ENCODE results near the gene MAU2. TPM values are rescaled to one million over a fixed set of nuclear protein-coding genes. Genes with fewer than 3 reads are reported as not detected.

The MAU2 gene
- total and polyA plus RNA-seq, 2 donors, result 16.9 to 29.8 TPM

DNA sequence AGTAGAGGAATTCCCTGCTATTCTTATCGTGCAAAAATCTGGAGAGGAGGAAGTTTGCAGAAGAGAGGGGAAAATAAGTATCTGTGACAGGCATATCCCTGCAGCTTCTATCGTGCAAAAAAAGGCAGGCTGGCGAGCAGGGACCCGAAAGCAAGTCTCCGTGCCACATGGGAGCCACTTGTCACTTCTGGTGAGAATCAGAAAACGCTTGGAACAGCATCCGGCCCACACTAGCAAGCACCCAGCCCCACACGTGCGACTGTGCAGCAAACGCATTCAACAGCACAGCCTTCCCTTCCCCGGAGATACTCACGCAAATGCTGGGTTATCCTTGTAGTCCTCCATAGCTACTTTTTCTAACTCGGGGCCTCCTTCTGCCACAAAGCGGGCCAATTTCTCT lies 17.2 kb upstream of the MAU2 start:
- Histone ChIP-seq H3K9me3 (ENCODE audit: control insufficient read depth in 2 of 2, insufficient read depth in 1 of 2, low read length in 1 of 2) (no peaks in the 10 kb centered on the region), H3K27ac (ENCODE audit: low read depth in 1 of 2, low read length in 1 of 2) (no peak overlapping the region), H3K27me3 (ENCODE audit: control insufficient read depth in 2 of 2, insufficient read depth in 1 of 2, low read length in 1 of 2) (no peaks in the 10 kb centered on the region), H3K4me1 (ENCODE audit: control insufficient read depth in 2 of 2, insufficient read depth in 2 of 2, low read length in 2 of 2) (no peaks in the 10 kb centered on the region), H3K4me3 (ENCODE audit: low read length in 2 of 2) (no peak overlapping the region), H3K36me3 (ENCODE audit: control insufficient read depth in 2 of 2, insufficient read depth in 2 of 2, low read length in 1 of 2) (peaks cover 80% of the 10 kb centered on the region in 2 donors)
- WGBS, result 97% methylated on average over 14 of the region's 14 CpGs
- DNase-seq (ENCODE audit: low read depth in 6 of 9, low spot score in 9 of 9), result no peak

DNA sequence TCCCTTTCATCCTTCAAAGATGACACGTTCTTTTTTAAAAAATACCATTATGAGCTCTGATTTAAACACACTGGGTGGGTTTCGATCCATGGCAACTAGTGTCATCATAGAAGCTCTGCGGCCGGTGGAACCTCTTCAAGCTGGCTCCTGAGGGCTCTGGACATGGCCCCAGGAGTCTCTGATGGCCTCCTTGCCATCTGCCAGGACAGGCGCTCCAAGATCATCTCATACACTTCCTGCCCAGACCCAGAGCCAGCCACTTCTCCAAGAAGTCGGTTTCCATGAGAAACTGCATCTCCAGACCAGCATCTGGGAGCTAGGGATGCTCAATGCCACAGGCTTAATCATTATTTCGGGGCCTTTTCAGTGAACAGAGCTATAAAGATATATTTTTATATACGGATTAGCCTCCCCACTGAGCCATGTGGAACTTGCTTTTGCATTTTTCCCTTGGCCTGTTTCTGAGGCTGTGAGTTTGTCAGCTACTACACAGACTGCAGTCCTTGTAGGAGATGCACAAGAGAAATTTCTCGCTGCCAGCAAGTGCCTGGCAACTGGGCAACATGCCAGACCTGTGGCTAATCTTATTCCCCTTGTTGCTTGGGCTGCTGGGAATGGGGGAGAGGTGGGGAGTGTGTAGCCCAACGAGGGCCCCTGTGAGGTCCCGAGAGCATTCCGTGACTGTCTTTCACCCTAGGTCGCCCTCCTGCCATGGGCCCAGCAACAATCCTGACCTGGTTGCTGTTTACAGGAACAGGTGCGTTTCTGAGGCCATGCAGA lies 16.3 kb upstream of the MAU2 start:
- H3K27ac ChIP-seq (ENCODE audit: low read depth in 1 of 2, low read length in 1 of 2), result no peak overlapping the region
- H3K27me3 ChIP-seq (ENCODE audit: control insufficient read depth in 2 of 2, insufficient read depth in 1 of 2, low read length in 1 of 2), result no peaks in the 10 kb centered on the region
- H3K4me3 ChIP-seq (ENCODE audit: low read length in 2 of 2), result no peak overlapping the region
- WGBS, result 98% methylated on average over 14 of the region's 14 CpGs
- H3K9me3 ChIP-seq (ENCODE audit: control insufficient read depth in 2 of 2, insufficient read depth in 1 of 2, low read length in 1 of 2), result no peaks in the 10 kb centered on the region
- no peaks in the 10 kb centered on the region for H3K4me1 ChIP-seq (ENCODE audit: control insufficient read depth in 2 of 2, insufficient read depth in 2 of 2, low read length in 2 of 2)
- H3K36me3 ChIP-seq (ENCODE audit: control insufficient read depth in 2 of 2, insufficient read depth in 2 of 2, low read length in 1 of 2), result peaks cover 85 to 89% of the 10 kb centered on the region in 2 donors
- no peak for DNase-seq (ENCODE audit: low read depth in 6 of 9, low spot score in 9 of 9)

DNA sequence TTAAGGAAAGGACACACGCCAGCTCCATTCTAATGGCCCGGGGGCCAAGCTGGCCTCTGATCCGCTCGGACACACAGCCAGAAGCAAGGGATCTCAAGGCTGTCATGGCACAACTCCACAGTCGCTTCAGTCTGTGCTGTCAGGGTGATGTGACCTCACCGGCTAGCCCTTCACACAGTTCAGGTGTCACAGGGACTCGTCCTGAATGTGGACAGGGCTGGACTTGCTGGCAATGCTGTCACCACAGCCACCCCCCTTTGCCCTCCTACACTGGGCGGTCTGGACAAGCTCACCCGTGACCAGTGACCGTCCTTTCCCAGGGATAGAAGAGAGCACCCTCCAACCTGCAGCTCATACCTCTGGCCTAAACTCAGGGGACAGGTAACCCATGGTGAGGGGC lies 15.6 kb upstream of the MAU2 start:
- Histone ChIP-seq H3K36me3 (ENCODE audit: control insufficient read depth in 2 of 2, insufficient read depth in 2 of 2, low read length in 1 of 2) (peaks cover 89 to 93% of the 10 kb centered on the region in 2 donors), H3K4me3 (ENCODE audit: low read length in 2 of 2) (no peak overlapping the region), H3K9me3 (ENCODE audit: control insufficient read depth in 2 of 2, insufficient read depth in 1 of 2, low read length in 1 of 2) (no peaks in the 10 kb centered on the region), H3K4me1 (ENCODE audit: control insufficient read depth in 2 of 2, insufficient read depth in 2 of 2, low read length in 2 of 2) (no peaks in the 10 kb centered on the region), H3K27me3 (ENCODE audit: control insufficient read depth in 2 of 2, insufficient read depth in 1 of 2, low read length in 1 of 2) (no peaks in the 10 kb centered on the region), H3K27ac (ENCODE audit: low read depth in 1 of 2, low read length in 1 of 2) (no peak overlapping the region)
- WGBS, result 98% methylated on average over 10 of the region's 10 CpGs
- DNase-seq (ENCODE audit: low read depth in 6 of 9, low spot score in 9 of 9), result no peak

DNA sequence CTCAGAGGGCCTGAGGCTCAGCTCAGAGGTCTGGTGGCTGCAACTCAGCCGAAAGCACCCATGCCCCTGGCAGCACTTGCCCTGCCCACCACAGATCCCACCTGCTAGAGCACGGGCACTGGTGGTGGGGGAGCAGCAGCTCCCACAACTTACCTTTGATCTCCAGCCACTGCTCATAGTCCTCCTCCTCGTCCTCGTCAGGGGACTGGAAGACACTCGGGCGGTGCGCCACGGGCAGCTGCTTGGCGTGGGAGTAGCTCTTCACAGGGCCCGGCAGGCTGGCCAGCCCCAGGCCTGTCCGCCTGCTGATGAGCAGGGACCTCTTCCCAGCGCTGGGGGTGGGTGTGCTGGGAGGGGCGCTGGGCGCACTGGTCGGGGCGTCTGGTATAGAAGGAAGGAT lies 14.9 kb upstream of the MAU2 start:
- no peaks in the 10 kb centered on the region for H3K9me3 ChIP-seq (ENCODE audit: control insufficient read depth in 2 of 2, insufficient read depth in 1 of 2, low read length in 1 of 2)
- no peak for DNase-seq (ENCODE audit: low read depth in 6 of 9, low spot score in 9 of 9)
- no peak overlapping the region for H3K27ac ChIP-seq (ENCODE audit: low read depth in 1 of 2, low read length in 1 of 2)
- peaks cover 90 to 94% of the 10 kb centered on the region in 2 donors for H3K36me3 ChIP-seq (ENCODE audit: control insufficient read depth in 2 of 2, insufficient read depth in 2 of 2, low read length in 1 of 2)
- H3K4me3 ChIP-seq (ENCODE audit: low read length in 2 of 2), result no peak overlapping the region
- H3K4me1 ChIP-seq (ENCODE audit: control insufficient read depth in 2 of 2, insufficient read depth in 2 of 2, low read length in 2 of 2), result no peaks in the 10 kb centered on the region
- H3K27me3 ChIP-seq (ENCODE audit: control insufficient read depth in 2 of 2, insufficient read depth in 1 of 2, low read length in 1 of 2), result no peaks in the 10 kb centered on the region
- WGBS, result 98% methylated on average over 16 of the region's 16 CpGs

DNA sequence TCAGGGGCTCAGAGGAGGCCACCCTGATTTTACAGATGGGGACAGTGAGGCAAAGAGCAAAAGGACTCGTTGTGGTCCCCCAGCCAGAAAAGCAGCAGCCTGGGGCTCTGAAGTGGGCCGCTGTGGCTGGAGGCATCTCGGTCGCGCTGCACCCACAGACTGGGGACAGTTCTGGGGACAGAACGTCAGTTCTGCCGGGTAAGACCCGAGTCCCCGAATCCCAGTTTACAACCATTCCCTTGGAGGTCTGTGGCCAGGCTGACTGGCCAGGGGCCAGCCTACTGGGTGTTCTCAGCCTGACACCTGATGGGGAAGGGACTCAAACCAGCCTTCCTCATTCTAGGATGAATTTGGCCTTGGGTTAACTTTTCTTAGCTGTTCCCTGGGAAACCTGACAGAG lies 14.4 kb upstream of the MAU2 start:
- 99% methylated on average over 9 of the region's 9 CpGs for WGBS

DNA sequence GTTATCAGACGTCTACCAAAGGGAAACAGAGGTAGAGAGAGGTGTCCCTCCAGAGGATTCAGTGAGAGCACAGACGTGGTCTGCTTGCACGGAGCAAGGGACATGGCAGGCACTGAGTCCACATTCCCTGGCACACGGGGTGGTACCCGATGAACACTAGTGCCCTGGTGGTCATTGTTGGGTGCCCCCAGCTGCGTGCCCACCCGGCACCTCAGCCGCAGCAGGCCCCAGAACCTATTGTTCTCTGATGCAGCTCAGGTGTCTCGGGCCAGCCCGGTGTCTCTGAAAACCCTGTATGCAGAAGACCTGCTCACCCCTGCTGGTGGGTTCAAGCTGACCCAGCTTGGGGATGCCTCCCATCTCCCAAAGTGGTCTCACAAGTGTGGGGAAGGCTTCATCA lies 12.3 kb upstream of the MAU2 start:
- Histone ChIP-seq H3K4me3 (ENCODE audit: low read length in 2 of 2) (no peak overlapping the region), H3K36me3 (ENCODE audit: control insufficient read depth in 2 of 2, insufficient read depth in 2 of 2, low read length in 1 of 2) (peaks cover 80 to 89% of the 10 kb centered on the region in 2 donors), H3K27me3 (ENCODE audit: control insufficient read depth in 2 of 2, insufficient read depth in 1 of 2, low read length in 1 of 2) (no peaks in the 10 kb centered on the region), H3K4me1 (ENCODE audit: control insufficient read depth in 2 of 2, insufficient read depth in 2 of 2, low read length in 2 of 2) (no peaks in the 10 kb centered on the region), H3K9me3 (ENCODE audit: control insufficient read depth in 2 of 2, insufficient read depth in 1 of 2, low read length in 1 of 2) (no peaks in the 10 kb centered on the region), H3K27ac (ENCODE audit: low read depth in 1 of 2, low read length in 1 of 2) (no peak overlapping the region)
- WGBS, result 99% methylated on average over 10 of the region's 10 CpGs
- no peak for DNase-seq (ENCODE audit: low read depth in 6 of 9, low spot score in 9 of 9)

More for the DNA sequence above, 14.4 kb upstream of the MAU2 start:
- DNase-seq (ENCODE audit: low read depth in 6 of 9, low spot score in 9 of 9), result no peak
- H3K9me3 ChIP-seq (ENCODE audit: control insufficient read depth in 2 of 2, insufficient read depth in 1 of 2, low read length in 1 of 2), result no peaks in the 10 kb centered on the region
- H3K27ac ChIP-seq (ENCODE audit: low read depth in 1 of 2, low read length in 1 of 2), result no peak overlapping the region
- H3K27me3 ChIP-seq (ENCODE audit: control insufficient read depth in 2 of 2, insufficient read depth in 1 of 2, low read length in 1 of 2), result no peaks in the 10 kb centered on the region
- no peak overlapping the region for H3K4me3 ChIP-seq (ENCODE audit: low read length in 2 of 2)
- no peaks in the 10 kb centered on the region for H3K4me1 ChIP-seq (ENCODE audit: control insufficient read depth in 2 of 2, insufficient read depth in 2 of 2, low read length in 2 of 2)
- peaks cover 90 to 94% of the 10 kb centered on the region in 2 donors for H3K36me3 ChIP-seq (ENCODE audit: control insufficient read depth in 2 of 2, insufficient read depth in 2 of 2, low read length in 1 of 2)

DNA sequence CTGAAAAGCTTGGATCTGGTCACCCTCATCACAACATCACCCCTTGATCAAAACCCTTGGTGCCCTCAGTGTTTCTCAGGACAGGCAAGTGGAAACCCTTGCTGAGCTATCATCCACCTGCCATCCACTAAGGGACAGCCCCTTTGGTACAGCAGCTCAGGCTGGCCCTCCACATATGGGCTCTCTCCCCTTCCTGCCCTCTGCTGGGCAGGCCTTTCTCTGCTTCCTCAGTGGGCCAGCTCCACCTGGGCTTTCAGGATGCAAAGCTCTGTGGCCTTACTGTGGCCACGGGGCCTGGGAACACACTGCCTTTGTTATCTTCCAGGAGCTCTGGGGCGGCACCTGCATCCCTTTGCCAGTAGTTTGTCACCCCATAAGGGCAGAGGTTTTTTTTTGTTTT lies 5.2 kb upstream of the MAU2 start:
- Histone ChIP-seq H3K4me3 (ENCODE audit: low read length in 2 of 2) (no peak overlapping the region), H3K4me1 (ENCODE audit: control insufficient read depth in 2 of 2, insufficient read depth in 2 of 2, low read length in 2 of 2) (peaks cover 9 to 10% of the 10 kb centered on the region in 2 donors), H3K9me3 (ENCODE audit: control insufficient read depth in 2 of 2, insufficient read depth in 1 of 2, low read length in 1 of 2) (no peaks in the 10 kb centered on the region), H3K27me3 (ENCODE audit: control insufficient read depth in 2 of 2, insufficient read depth in 1 of 2, low read length in 1 of 2) (no peaks in the 10 kb centered on the region), H3K27ac (ENCODE audit: low read depth in 1 of 2, low read length in 1 of 2) (no peak overlapping the region), H3K36me3 (ENCODE audit: control insufficient read depth in 2 of 2, insufficient read depth in 2 of 2, low read length in 1 of 2) (peaks cover 47 to 55% of the 10 kb centered on the region in 2 donors)
- no peak for DNase-seq (ENCODE audit: low read depth in 6 of 9, low spot score in 9 of 9)
- WGBS, result 97% methylated on average over 2 of the region's 2 CpGs

DNA sequence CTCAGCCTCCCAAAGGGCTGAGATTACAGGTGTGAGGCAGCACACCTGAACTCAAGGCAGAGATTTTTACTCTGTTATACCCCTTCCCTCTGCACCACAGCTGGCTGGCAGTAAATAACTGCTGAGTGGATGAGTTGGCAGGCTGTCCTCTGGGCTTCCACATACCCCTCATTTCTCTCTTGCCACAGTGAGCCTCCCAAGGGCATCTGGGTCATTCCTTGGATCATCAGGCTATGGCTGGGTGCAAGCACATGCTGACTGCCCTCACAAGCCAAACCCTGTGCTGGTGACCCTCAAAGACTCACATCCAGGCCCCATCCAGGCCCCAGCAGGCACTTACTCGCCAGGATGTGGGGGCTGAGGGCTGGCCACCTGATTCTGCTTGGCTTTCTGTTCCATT lies 4.5 kb upstream of the MAU2 start:
- DNase-seq (ENCODE audit: low read depth in 6 of 9, low spot score in 9 of 9), result no peak
- H3K36me3 ChIP-seq (ENCODE audit: control insufficient read depth in 2 of 2, insufficient read depth in 2 of 2, low read length in 1 of 2), result peaks cover 40 to 49% of the 10 kb centered on the region in 2 donors
- H3K4me3 ChIP-seq (ENCODE audit: low read length in 2 of 2), result no peak overlapping the region
- peaks cover 0 to under 1% of the 10 kb centered on the region in 2 donors for H3K9me3 ChIP-seq (ENCODE audit: control insufficient read depth in 2 of 2, insufficient read depth in 1 of 2, low read length in 1 of 2)
- H3K27me3 ChIP-seq (ENCODE audit: control insufficient read depth in 2 of 2, insufficient read depth in 1 of 2, low read length in 1 of 2), result no peaks in the 10 kb centered on the region
- peaks cover 9 to 10% of the 10 kb centered on the region in 2 donors for H3K4me1 ChIP-seq (ENCODE audit: control insufficient read depth in 2 of 2, insufficient read depth in 2 of 2, low read length in 2 of 2)
- no peak overlapping the region for H3K27ac ChIP-seq (ENCODE audit: low read depth in 1 of 2, low read length in 1 of 2)
- WGBS, result 100% methylated on average over 1 of the region's 1 CpG

DNA sequence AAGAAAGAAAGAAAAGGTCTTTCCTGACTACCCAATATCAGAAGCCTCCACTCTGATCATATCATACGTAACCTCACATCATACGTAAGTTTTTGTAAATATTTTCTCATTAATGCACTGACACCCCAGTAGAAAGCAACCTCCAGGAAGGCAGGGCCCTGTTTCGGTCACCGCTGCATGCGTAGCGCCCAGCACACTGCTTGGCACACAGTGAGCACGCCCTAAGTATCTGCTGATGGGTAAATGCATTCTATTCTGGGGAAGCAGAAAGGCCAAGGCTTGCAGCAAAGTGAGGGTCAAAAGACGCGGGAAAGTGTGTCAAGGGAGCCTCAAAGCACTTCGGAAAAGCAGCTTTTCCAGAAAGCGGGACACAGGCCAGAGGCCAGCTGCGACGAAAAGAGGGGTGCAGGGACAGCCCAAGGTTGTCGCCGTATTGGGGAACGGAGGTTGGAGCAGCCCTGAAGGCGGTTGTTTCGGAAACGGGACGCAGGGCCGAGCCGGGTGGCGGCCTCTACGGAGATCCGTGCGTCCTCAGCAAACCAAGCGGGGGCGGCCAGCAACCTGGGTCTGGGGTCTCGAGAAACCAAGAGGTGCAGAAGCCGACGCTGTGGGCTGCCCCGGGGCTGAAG lies 783 bp upstream of the MAU2 start:
- Histone ChIP-seq H3K27me3 (ENCODE audit: control insufficient read depth in 2 of 2, insufficient read depth in 1 of 2, low read length in 1 of 2) (no peaks in the 10 kb centered on the region), H3K4me1 (ENCODE audit: control insufficient read depth in 2 of 2, insufficient read depth in 2 of 2, low read length in 2 of 2) (peaks cover 21 to 22% of the 10 kb centered on the region in 2 donors), H3K36me3 (ENCODE audit: control insufficient read depth in 2 of 2, insufficient read depth in 2 of 2, low read length in 1 of 2) (peaks cover 32 to 37% of the 10 kb centered on the region in 2 donors), H3K9me3 (ENCODE audit: control insufficient read depth in 2 of 2, insufficient read depth in 1 of 2, low read length in 1 of 2) (peaks cover 0 to 4% of the 10 kb centered on the region in 2 donors), H3K4me3 (ENCODE audit: low read length in 2 of 2) (peak overlapping the region; percentile 96 to 99), H3K27ac (ENCODE audit: low read depth in 1 of 2, low read length in 1 of 2) (peak overlapping the region; percentile 97 to 98)
- DNase-seq (ENCODE audit: low read depth in 6 of 9, low spot score in 9 of 9), result no peak
- 11% methylated on average over 32 of the region's 32 CpGs for WGBS

All from thymus (tissue), 11 donors.